Measurements from ENCODE around the gene PCDHA1.
"Not testable (repeated sequence)": the region's sequence is repeated elsewhere in the genome, so short reads cannot be mapped to it uniquely, and the experiment has no call there.

PCDHA1 gene

DNA sequence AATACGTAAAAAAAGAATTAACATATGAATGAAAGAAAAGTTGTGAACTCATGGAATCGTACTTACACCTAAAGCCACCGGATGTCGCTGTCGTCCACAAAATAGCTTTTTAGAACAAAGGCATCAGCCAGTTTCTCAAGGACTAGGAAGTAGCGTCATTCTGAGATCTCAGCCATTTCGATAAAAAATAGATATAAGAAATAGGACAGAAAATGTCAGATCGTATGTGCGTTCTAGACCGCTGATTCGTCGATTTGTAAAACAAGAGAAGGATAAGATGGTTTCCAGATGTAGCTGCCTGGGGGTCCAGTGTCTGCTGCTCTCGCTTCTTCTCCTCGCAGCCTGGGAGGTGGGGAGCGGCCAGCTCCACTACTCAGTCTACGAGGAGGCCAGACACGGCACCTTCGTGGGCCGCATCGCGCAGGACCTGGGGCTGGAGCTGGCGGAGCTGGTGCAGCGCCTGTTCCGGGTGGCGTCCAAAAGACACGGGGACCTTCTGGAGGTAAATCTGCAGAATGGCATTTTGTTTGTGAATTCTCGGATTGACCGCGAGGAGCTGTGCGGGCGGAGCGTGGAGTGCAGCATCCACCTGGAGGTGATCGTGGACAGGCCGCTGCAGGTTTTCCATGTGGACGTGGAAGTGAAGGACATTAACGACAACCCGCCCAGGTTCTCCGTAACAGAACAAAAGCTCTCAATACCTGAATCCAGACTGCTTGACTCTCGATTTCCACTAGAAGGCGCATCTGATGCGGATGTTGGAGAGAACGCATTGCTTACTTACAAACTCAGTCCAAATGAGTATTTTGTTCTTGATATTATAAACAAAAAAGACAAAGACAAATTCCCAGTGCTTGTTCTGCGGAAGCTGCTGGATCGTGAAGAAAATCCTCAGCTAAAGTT lies 70.1 kb downstream of the PCDHA1 start, which contains the start of gene PCDHA10:
Gene PCDHA10, plus strand, starts transcription at position 126 of the 903 bp plus-strand sequence. Its CDS starts 152 bp downstream, at position 278.
- no peak for DNase-seq

DNA sequence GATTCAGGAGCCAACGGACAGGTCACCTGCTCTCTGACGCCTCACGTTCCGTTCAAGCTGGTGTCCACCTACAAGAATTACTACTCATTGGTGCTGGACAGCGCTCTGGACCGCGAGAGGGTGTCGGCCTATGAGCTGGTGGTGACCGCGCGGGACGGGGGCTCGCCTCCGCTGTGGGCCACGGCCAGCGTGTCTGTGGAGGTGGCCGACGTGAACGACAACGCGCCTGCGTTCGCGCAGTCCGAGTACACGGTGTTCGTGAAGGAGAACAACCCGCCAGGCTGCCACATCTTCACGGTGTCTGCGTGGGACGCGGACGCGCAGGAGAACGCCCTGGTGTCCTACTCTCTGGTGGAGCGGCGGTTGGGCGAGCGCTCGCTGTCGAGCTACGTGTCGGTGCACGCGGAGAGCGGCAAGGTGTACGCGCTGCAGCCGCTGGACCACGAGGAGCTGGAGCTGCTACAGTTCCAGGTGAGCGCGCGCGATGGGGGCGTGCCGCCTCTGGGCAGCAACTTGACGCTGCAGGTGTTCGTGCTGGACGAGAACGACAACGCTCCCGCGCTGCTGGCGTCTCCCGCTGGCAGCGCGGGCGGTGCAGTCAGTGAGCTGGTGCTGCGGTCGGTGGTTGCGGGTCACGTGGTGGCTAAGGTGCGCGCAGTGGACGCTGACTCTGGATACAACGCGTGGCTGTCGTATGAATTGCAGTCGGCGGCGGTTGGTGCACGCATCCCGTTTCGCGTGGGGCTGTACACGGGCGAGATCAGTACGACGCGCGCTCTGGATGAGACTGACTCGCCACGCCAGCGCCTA lies 71.4 kb downstream of the PCDHA1 start:
- no peak for DNase-seq

DNA sequence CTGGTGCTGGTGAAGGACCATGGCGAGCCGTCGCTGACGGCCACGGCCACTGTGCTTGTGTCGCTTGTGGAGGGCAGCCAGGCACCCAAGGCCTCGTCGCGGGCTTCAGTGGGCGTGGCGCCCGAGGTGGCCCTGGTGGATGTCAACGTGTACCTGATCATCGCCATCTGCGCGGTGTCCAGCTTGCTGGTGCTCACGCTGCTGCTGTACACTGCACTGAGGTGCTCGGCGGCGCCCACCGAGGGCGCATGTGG lies 72.0 kb downstream of the PCDHA1 start:
- no peak for DNase-seq

DNA sequence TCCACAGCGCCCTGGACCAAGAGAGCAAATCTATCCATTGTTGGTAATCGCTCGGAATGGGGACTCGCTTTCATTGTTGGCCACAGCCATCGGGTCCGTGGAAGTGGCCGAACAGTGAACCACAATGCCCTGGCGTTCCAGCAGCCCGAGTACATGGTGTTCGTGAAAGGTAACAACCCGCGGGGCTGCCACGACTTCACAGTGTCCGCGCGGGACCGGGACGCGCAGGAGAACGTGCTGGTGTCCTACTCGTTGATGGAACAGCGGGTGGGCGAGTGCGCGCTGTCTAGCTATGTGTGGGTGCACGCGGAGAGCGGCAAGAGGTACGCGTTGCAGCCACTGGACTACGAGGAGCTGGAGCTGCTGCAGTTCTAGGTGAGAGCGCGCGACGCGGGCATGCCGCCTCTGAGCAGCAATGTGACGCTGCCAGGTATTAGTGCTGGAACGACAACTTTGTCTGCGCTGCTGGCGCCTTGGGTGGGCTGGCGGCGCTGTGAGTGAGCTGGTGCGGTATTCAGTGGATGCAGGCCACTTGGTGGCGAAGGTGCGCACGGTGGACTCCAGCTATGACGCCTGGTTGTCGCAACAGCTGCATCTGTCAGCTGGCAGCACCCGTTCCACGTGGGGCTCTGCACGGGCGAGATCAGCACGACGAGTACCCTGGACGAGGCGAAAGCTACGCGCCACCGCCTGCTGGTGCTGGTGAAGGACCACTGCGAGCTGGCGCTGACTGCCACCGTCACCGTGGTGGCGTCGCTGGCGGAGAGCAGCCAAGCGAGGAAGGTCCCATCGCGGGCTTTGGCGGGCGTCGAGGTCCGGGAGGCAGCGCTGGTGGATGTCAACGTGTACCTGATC lies 76.7 kb downstream of the PCDHA1 start:
- no peak for DNase-seq

DNA sequence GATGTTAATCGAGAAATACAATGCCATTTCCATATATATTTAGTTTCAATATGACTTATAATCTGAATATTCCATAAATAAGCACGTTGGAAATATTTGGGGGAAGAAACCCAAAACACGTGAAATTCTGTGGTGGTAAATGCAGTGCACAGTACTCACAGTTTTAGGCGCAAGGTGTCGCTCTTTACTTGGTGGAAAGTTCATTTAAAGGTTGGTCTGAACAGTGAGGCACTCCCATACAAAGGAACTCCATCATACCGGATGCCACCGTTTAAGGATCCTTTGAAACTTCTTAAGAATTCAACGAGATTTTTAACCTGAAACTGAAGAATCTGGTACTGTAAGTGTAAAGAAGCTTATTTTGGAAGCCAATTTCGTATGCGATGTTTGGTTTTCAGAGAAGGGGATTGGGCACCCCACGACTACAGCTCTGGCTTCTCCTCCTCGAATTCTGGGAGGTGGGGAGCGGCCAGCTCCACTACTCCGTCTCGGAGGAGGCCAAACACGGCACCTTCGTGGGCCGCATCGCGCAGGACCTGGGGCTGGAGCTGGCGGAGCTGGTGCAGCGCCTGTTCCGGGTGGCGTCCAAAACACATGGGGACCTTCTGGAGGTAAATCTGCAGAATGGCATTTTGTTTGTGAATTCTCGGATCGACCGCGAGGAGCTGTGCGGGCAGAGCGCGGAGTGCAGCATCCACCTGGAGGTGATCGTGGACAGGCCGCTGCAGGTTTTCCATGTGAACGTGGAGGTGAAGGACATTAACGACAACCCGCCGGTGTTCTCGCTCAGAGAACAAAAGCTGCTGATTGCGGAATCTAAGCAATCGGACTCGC lies 83.0 kb downstream of the PCDHA1 start, which contains the start of gene PCDHA11:
Gene PCDHA11, plus strand, starts transcription at position 237 of the 834 bp plus-strand sequence. Its CDS starts 147 bp downstream, at position 384.
- DNase-seq: peak; percentile 16

DNA sequence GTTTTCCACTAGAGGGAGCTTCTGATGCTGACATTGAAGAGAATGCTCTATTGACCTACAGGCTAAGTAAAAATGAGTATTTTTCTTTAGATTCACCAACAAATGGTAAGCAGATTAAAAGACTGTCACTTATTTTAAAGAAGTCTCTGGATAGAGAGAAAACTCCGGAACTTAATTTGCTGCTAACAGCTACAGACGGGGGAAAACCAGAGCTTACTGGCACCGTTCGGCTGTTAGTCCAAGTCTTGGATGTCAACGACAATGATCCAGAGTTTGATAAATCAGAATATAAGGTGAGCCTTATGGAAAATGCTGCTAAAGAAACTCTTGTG lies 83.6 kb downstream of the PCDHA1 start:
- DNase-seq: peak; percentile 40

DNA sequence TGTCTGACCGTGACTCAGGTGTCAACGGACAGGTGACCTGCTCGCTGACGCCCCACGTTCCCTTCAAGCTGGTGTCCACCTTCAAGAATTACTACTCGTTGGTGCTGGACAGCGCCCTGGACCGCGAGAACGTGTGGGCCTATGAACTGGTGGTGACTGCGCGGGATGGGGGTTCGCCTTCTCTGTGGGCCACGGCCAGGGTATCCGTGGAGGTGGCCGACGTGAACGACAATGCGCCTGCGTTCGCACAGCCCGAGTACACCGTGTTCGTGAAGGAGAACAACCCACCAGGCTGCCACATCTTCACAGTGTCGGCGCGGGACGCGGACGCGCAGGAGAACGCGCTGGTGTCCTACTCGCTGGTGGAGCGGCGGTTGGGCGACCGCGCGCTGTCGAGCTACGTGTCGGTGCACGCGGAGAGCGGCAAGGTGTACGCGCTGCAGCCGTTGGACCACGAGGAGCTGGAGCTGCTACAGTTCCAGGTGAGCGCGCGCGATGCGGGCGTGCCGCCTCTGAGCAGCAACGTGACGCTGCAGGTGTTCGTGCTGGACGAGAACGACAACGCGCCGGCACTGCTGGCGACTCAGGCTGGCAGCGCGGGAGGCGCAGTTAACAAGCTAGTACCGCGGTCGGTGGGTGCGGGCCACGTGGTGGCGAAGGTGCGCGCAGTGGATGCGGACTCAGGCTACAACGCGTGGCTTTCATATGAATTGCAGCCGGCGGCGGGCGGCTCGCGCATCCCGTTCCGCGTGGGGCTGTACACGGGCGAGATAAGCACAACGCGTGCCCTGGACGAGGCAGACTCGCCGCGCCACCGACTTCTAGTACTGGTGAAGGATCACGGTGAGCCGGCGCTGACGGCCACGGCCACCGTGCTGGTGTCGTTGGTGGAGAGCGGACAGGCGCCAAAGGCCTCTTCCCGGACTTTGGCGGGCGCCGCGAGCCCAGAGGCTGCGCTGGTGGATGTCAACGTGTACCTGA lies 84.6 kb downstream of the PCDHA1 start:
- DNase-seq: no peak

DNA sequence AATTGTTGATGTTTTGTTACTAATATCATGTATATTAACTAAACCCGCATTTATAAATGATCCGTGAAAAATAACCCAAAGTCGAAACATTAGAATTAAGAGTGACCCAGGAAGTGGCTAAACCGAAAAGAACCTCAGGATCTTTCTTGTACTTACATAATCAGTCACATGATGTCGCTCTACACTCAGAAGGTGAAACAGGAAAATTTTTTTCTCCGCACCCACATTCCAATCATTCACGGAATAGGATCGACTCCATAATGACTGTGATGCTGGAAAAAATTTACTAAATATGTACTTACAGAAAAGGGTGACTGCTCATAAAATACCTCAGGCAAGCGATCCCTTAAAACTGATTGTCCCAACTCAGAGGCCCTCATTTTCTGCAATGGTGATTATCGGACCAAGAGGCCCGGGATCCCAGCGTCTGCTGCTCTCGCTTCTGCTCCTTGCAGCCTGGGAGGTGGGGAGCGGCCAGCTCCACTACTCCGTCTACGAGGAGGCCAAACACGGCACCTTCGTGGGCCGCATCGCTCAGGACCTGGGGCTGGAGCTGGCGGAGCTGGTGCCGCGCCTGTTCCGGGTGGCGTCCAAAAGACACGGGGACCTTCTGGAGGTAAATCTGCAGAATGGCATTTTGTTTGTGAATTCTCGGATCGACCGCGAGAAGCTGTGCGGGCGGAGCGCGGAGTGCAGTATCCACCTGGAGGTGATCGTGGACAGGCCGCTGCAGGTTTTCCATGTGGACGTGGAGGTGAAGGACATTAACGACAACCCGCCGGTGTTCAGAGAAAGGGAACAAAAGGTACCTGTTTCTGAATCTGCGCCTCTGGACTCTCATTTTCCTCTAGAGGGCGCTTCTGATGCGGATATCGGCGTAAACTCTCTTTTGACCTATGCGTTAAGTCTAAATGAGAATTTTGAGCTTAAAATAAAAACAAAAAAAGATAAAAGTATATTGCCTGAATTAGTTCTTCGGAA lies 89.4 kb downstream of the PCDHA1 start, which contains the start of gene PCDHA12:
Gene PCDHA12, plus strand, starts transcription at position 224 of the 981 bp plus-strand sequence. Its CDS starts 165 bp downstream, at position 389.
- DNase-seq: no peak

DNA sequence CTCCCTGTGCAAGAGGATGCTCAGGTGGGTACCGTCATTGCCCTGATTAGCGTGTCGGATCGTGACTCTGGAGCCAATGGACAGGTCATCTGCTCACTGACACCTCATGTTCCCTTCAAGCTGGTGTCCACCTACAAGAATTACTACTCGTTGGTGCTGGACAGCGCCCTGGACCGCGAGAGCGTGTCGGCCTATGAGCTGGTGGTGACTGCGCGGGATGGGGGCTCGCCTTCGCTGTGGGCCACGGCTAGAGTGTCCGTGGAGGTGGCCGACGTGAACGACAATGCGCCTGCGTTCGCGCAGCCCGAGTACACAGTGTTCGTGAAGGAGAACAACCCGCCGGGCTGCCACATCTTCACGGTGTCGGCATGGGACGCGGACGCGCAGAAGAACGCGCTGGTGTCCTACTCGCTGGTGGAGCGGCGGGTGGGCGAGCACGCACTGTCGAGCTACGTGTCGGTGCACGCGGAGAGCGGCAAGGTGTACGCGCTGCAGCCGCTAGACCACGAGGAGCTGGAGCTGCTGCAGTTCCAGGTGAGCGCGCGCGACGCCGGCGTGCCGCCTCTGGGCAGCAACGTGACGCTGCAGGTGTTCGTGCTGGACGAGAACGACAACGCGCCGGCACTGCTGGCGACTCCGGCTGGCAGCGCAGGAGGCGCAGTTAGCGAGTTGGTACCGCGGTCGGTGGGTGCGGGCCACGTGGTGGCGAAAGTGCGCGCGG lies 90.8 kb downstream of the PCDHA1 start:
- not testable (repeated sequence) for DNase-seq

DNA sequence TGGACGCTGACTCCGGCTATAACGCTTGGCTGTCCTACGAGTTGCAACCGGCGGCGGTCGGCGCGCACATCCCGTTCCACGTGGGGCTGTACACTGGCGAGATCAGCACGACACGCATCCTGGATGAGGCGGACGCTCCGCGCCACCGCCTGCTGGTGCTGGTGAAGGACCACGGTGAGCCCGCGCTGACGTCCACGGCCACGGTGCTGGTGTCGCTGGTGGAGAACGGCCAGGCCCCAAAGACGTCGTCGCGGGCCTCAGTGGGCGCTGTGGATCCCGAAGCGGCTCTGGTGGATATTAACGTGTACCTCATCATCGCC lies 91.3 kb downstream of the PCDHA1 start:
- no peak for DNase-seq

DNA sequence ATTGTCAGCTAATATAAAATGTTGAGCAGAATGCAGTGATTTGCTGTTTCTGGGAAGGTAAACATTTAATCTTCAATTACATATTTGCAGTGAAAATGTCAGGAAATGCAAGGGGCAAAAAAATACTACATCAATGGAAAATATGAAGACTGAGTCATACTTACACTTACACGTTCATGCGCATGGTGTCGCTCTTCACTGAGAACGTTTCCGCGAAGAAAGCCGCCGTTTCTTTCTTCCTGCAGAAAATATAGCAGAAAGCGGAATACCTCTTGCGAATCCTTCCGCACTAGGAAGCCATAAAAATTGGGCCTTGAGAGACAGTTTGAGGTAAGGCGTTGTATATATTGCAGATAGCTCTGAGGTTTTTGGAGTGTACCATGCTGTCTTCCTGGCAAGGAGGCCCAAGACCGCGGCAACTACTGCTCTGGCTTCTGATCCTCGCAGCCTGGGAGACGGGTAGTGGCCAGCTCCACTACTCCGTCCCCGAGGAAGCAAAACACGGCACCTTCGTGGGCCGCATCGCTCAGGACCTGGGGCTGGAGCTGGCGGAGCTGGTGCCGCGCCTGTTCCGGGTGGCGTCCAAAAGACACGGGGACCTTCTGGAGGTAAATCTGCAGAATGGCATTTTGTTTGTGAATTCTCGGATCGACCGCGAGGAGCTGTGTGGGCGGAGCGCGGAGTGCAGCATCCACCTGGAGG lies 96.1 kb downstream of the PCDHA1 start, which contains the start of gene PCDHA13:
Gene PCDHA13, plus strand, starts transcription at position 236 of the 702 bp plus-strand sequence. Its CDS starts 145 bp downstream, at position 381.
- no peak for DNase-seq

DNA sequence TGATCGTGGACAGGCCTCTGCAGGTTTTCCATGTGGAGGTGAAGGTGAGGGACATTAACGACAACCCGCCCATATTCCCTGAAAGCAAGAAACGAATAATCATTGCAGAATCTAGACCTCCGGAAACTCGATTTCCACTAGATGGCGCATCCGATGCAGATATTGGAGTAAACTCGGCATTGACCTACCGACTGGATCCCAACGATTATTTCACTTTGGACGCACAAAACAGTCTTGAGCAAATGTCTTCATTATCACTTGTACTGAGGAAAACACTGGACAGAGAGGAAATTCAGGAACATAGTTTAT lies 96.6 kb downstream of the PCDHA1 start:
- DNase-seq: no peak

DNA sequence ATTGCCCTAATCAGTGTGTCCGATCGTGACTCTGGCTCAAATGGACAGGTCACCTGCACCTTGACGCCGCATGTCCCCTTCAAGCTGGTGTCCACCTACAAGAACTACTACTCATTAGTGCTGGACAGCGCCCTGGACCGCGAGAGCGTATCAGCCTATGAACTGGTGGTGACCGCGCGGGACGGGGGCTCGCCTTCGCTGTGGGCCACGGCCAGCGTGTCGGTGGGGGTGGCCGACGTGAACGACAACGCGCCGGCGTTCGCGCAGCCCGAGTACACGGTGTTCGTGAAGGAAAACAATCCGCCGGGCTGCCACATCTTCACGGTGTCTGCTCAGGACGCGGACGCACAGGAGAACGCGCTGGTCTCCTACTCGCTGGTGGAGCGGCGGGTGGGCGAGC lies 97.4 kb downstream of the PCDHA1 start:
- DNase-seq: no peak

DNA sequence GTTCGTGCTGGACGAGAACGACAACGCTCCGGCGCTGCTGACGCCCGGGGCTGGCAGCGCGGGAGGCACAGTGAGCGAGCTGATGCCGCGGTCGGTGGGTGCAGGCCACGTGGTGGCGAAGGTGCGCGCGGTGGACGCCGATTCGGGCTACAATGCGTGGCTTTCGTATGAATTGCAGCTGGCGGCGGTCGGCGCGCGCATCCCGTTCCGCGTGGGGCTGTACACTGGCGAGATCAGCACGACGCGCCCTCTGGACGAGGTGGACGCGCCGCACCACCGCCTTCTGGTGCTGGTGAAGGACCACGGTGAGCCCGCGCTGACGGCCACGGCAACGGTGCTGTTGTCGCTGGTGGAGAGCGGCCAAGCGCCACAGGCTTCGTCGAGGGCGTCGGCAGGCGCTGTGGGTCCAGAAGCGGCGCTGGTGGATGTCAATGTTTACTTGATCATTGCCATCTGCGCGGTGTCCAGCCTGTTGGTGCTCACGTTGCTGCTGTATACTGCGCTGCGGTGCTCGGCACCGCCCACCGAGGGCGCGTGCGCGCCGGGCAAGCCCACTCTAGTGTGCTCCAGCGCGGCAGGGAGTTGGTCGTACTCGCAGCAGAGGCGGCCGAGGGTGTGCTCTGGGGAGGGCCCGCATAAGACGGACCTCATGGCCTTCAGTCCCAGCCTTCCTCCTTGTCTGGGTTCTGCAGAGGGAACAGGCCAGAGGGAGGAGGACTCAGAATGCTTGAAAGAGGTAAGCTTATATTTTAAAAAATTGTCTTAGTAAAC lies 98.2 kb downstream of the PCDHA1 start:
- DNase-seq: no peak

DNA sequence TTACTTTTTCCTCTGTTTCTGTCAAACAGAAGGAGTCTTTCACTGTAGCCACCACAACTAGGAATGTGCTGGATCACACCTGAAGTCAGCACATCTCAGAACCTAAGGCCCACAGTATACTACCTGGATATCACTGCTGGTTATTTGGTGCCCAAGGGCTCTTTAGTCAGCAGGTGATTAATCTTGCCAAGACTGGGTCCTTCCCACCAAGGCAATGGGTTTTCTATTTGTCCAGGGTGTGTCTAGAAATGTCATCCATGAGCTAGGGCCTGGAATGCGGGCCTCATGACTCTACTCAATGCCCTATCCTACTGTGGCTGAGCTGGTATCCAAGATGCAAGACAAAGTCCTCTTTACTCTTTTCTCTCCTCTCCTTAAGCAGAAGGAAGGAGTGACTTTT lies 130.4 kb downstream of the PCDHA1 start:
- DNase-seq: no peak

DNA sequence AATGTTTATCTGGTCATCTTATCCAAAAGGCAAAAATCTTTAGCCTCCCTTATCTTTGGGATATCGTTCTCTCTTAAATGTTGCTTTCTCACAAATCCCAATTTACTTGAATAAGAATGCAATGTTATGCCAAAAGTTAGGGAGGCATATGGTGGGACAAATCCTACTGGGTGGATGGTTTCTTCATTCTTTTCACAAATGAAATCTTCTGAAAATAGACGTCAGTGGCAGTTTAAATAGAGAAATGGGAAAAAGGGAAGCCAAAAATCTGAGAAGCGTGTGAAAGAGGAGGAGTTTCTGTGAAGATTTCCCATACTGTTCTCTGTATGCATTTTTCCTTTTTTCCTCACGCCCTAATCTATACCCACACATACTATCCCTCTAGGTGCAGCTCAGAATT lies 137.7 kb downstream of the PCDHA1 start:
- no peak for DNase-seq

DNA sequence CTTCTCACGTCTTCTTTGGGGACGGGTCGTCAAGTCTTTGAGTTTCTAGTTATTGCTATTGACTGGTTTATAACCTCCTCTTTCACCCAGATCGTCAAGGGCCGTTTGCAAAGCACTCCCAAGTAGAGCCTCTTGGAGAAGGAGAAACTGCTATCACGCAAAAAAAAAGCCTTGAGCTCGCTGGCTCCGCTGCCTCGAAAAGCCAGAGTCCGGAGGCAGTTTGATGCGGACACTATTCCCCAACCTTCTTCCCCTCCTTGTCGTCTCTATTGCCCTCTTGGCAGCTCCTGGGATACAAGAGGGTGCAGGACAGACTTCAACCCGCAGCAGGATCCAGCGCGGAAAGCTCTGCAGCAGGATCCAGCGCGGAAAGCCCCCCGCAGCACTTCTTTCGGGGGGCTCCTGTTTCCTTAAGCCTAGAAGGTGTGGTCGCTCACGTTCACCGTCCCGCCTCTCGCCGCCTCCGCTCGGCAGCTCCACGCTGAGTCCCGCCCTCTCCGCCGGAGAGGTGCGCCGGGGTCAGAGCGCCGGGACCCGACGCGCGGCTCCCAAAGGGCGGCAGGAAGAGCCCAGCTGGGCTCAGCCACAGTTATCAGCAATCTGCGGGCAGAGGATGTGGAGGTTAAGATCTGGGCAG lies 140.0 kb downstream of the PCDHA1 start, which contains the start of gene PCDHAC1:
Gene PCDHAC1, plus strand, starts transcription at position 494 of the 637 bp plus-strand sequence. CDS start 594 bp downstream, outside the sequence.
- DNase-seq: peak; percentile 41
